ENCODE measurements around the gene ACIN1. TPM values are rescaled to one million over a fixed set of nuclear protein-coding genes. Genes with fewer than 3 reads are reported as not detected.

The ACIN1 gene
- total RNA-seq, 1 donor from 2014 or later: 458 TPM

GRCh38 chr14:23126548-23127278 is 31.8 kb upstream of the ACIN1 start:
- DNase-seq (ENCODE audit: low spot score, unreplicated experiment): no peak
- H3K4me1 Mint-ChIP-seq (ENCODE audit: low read depth): no peaks in the 10 kb centered on the region
- no peaks in the 10 kb centered on the region for H3K9me3 Mint-ChIP-seq (ENCODE audit: low read depth)
- H3K27ac Mint-ChIP-seq: no peak overlapping the region
- TF ChIP-seq, protein P1, sequence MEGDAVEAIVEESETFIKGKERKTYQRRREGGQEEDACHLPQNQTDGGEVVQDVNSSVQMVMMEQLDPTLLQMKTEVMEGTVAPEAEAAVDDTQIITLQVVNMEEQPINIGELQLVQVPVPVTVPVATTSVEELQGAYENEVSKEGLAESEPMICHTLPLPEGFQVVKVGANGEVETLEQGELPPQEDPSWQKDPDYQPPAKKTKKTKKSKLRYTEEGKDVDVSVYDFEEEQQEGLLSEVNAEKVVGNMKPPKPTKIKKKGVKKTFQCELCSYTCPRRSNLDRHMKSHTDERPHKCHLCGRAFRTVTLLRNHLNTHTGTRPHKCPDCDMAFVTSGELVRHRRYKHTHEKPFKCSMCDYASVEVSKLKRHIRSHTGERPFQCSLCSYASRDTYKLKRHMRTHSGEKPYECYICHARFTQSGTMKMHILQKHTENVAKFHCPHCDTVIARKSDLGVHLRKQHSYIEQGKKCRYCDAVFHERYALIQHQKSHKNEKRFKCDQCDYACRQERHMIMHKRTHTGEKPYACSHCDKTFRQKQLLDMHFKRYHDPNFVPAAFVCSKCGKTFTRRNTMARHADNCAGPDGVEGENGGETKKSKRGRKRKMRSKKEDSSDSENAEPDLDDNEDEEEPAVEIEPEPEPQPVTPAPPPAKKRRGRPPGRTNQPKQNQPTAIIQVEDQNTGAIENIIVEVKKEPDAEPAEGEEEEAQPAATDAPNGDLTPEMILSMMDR (IDR thresholded peaks at IDR 0.05; ENCODE audit: unreplicated experiment): no peak
- H3K27me3 Mint-ChIP-seq: peaks cover 4% of the 10 kb centered on the region
- peaks cover 4% of the 10 kb centered on the region for H3K36me3 Mint-ChIP-seq (ENCODE audit: insufficient read depth)
- no peak overlapping the region for H3K4me3 Mint-ChIP-seq (ENCODE audit: low read depth)

DNA sequence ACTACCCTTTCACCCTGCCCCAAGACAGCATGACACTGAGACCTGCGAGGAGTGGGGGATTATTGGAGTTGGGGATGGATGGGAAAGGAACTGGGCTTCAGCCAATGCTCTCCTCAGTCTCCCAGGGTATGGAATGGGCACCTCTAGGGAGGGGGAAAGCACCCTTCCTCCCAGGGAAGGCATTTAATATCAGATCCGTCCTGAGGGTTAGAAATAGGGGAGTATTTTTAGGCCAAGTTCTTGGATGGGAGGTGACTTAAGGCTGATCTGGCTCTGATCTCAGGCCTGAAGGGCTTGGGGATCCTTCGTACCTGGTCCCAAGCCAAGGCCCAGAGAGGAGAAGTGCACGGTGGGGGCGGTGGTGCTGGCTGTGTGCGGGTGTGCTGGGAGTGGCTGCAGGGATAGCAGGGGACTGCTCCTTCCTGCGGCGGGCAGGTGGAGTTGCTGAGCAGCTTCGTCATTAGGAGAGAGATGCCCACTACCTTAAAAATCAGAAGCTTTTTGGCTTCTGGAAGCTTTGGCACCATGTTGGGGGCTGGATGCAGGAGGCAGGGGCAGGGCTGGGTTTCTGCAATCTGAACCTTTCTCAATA is 31.1 kb upstream of the ACIN1 start:
- H3K27ac Mint-ChIP-seq: no peak overlapping the region
- no peak for DNase-seq (ENCODE audit: low spot score, unreplicated experiment)

DNA sequence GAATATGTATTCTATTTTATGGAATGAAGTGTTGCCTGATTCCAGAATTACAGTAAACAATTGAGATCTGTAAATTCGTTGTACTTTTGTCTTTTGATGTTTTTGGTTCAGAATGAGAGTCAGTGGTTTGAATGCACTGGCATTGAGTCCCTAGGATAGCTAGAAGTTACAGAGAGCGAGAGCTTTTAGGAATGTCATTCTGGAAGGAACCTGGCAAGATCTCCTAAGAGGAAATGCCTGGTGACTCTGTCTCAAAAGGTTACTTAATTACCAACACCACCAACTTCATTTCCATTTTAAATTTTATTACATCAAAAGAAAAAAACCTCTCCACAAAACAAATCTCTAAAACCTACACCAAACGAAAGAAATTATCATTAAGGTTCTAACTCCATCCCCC is 30.1 kb upstream of the ACIN1 start:
- Mint-ChIP-seq H3K36me3 (ENCODE audit: insufficient read depth) (peaks cover 2% of the 10 kb centered on the region), H3K27ac (no peak overlapping the region)

More for the DNA sequence above, 31.1 kb upstream of the ACIN1 start:
- H3K4me3 Mint-ChIP-seq (ENCODE audit: low read depth): no peak overlapping the region
- H3K27me3 Mint-ChIP-seq: peaks cover 4% of the 10 kb centered on the region
- TF ChIP-seq, protein P1 (IDR thresholded peaks at IDR 0.05; ENCODE audit: unreplicated experiment): no peak
- H3K4me1 Mint-ChIP-seq (ENCODE audit: low read depth): peaks cover 5% of the 10 kb centered on the region
- no peaks in the 10 kb centered on the region for H3K9me3 Mint-ChIP-seq (ENCODE audit: low read depth)
- peaks cover 4% of the 10 kb centered on the region for H3K36me3 Mint-ChIP-seq (ENCODE audit: insufficient read depth)

GRCh38 chr14:23124337-23124954 is 29.5 kb upstream of the ACIN1 start:
- TF ChIP-seq, protein P1 (IDR thresholded peaks at IDR 0.05; ENCODE audit: unreplicated experiment): no peak
- no peak overlapping the region for H3K4me3 Mint-ChIP-seq (ENCODE audit: low read depth)
- no peak overlapping the region for H3K27ac Mint-ChIP-seq
- peaks cover 2% of the 10 kb centered on the region for H3K36me3 Mint-ChIP-seq (ENCODE audit: insufficient read depth)
- no peaks in the 10 kb centered on the region for H3K9me3 Mint-ChIP-seq (ENCODE audit: low read depth)
- no peak for DNase-seq (ENCODE audit: low spot score, unreplicated experiment)
- peaks cover 8% of the 10 kb centered on the region for H3K4me1 Mint-ChIP-seq (ENCODE audit: low read depth)
- peaks cover 4% of the 10 kb centered on the region for H3K27me3 Mint-ChIP-seq

More for the DNA sequence above, 30.1 kb upstream of the ACIN1 start:
- TF ChIP-seq, protein P1 (IDR thresholded peaks at IDR 0.05; ENCODE audit: unreplicated experiment): no peak
- Mint-ChIP-seq H3K4me3 (ENCODE audit: low read depth) (no peak overlapping the region), H3K27me3 (peaks cover 4% of the 10 kb centered on the region), H3K4me1 (ENCODE audit: low read depth) (peaks cover 8% of the 10 kb centered on the region), H3K9me3 (ENCODE audit: low read depth) (no peaks in the 10 kb centered on the region)
- DNase-seq (ENCODE audit: low spot score, unreplicated experiment): no peak

- Mint-ChIP-seq H3K27ac (no peak overlapping the region), H3K4me3 (ENCODE audit: low read depth) (no peak overlapping the region), H3K4me1 (ENCODE audit: low read depth) (peaks cover 8% of the 10 kb centered on the region), H3K36me3 (ENCODE audit: insufficient read depth) (no peaks in the 10 kb centered on the region), H3K27me3 (peaks cover 4% of the 10 kb centered on the region), H3K9me3 (ENCODE audit: low read depth) (no peaks in the 10 kb centered on the region)
- no peak for DNase-seq (ENCODE audit: low spot score, unreplicated experiment)
- TF ChIP-seq, protein P1 (IDR thresholded peaks at IDR 0.05; ENCODE audit: unreplicated experiment): no peak
Measured at GRCh38 chr14:23123419-23123818, 28.5 kb upstream of the ACIN1 start.
